K562 (cell line): Measurements from ENCODE around the gene BBC3. TPM values are rescaled to one million over a fixed set of nuclear protein-coding genes. Genes with fewer than 3 reads are reported as not detected.

Experiments used
- CBX3 ChIP-seq, 2 experiments: IDR thresholded peaks; 1 replicate in 1 of 2; 2 replicates in 1 of 2; pipeline ENCODE4 v1.6.1; 2012; ENCODE audit warnings: inconsistent platforms in 2 of 2, low read length in 2 of 2, borderline replicate concordance in 1 of 2, control low read depth in 1 of 2
- FIP1L1 ChIP-seq: fragments of 200-400 bp; formaldehyde crosslinking; IDR thresholded peaks from 2 replicates; pipeline ENCODE4 v1.6.1; 2018; ENCODE audit warnings: mild to moderate bottlenecking, low read depth, low read length; ENCODE audit not compliant: poor library complexity, severe bottlenecking
- MAZ ChIP-seq, 2 experiments: fragments of 450-650 bp in 1 of 2; sonication (generic) in 1 of 2; formaldehyde crosslinking; IDR thresholded peaks in 1 of 2; conservative IDR thresholded peaks in 1 of 2; 2 replicates each; pipeline versions ENCODE4 v1.4.0 to v1.5.0; 2020; ENCODE audit warnings: mild to moderate bottlenecking in 1 of 2, missing genetic modification reagents in 1 of 2
- NFATC3 ChIP-seq: fragments of 450-650 bp; IDR thresholded peaks from 2 replicates; pipeline ENCODE4 v1.6.1; 2017; ENCODE audit warnings: mild to moderate bottlenecking
- PHF8 ChIP-seq: fragments of 200-600 bp; sonication (generic); IDR thresholded peaks from 2 replicates; pipeline ENCODE4 v1.6.1; 2012; ENCODE audit warnings: mixed run types, mild to moderate bottlenecking, inconsistent platforms, low read length, moderate library complexity, borderline replicate concordance
- SP2 ChIP-seq: IDR thresholded peaks from 2 replicates; pipeline ENCODE4 v1.6.1; 2011; ENCODE audit warnings: mild to moderate bottlenecking, low read depth, low read length, moderate library complexity; ENCODE audit not compliant: poor library complexity, severe bottlenecking; ENCODE audit errors: extremely low read depth
- SREBF1 ChIP-seq: fragments of 150-350 bp; IDR thresholded peaks from 2 replicates; pipeline ENCODE4 v1.6.1; 2014; ENCODE audit warnings: antibody characterized with exemption, low read depth, low read length, borderline replicate concordance
- SUPT5H ChIP-seq: fragments of 450-650 bp; IDR thresholded peaks from 2 replicates; pipeline ENCODE4 v1.6.1; 2016
- TARDBP ChIP-seq: fragments of 450-650 bp; IDR thresholded peaks from 2 replicates; pipeline ENCODE4 v1.6.1; 2016
- TCF15 ChIP-seq: fragments of 250-450 bp; sonication (Bioruptor Pico); IDR thresholded peaks from 2 replicates; pipeline ENCODE4 v1.8.0; 2022; ENCODE audit warnings: moderate library complexity, mild to moderate bottlenecking, inconsistent platforms
- TEAD1 ChIP-seq, 2 experiments: fragments of 450-650 bp in 1 of 2; sonication (generic) in 1 of 2; formaldehyde crosslinking; IDR thresholded peaks; 2 replicates each; pipeline versions ENCODE4 v1.4.0 to v1.8.0; 2020 to 2022; ENCODE audit warnings: mild to moderate bottlenecking in 2 of 2, missing genetic modification reagents in 1 of 2
- TFAM ChIP-seq: fragments of 250-450 bp; sonication (Bioruptor Pico); conservative IDR thresholded peaks from 2 replicates; pipeline ENCODE4 v1.5.0; 2021; ENCODE audit warnings: mild to moderate bottlenecking, moderate library complexity
- THAP7 ChIP-seq: fragments of 250-450 bp; sonication (Bioruptor Pico); IDR thresholded peaks from 2 replicates; pipeline ENCODE4 v1.5.0; 2021
- ZBTB1 ChIP-seq: sonication (generic); formaldehyde crosslinking; IDR thresholded peaks from 2 replicates; pipeline ENCODE4 v1.8.1; 2023; ENCODE audit warnings: missing genetic modification reagents, low read depth, mild to moderate bottlenecking, borderline replicate concordance
- ZBTB33 ChIP-seq: sonication (generic); formaldehyde crosslinking; IDR thresholded peaks from 2 replicates; pipeline ENCODE4 v1.8.1; 2023; ENCODE audit warnings: mild to moderate bottlenecking, missing genetic modification reagents
- ZNF143 ChIP-seq: sonication (generic); formaldehyde crosslinking; IDR thresholded peaks from 2 replicates; pipeline ENCODE4 v1.9.0; 2022; ENCODE audit warnings: mild to moderate bottlenecking, missing genetic modification reagents
- ZNF277 ChIP-seq: fragments of 250-450 bp; sonication (Bioruptor Pico); IDR thresholded peaks from 2 replicates; pipeline ENCODE4 v1.8.0; 2022; ENCODE audit warnings: inconsistent platforms, mild to moderate bottlenecking, moderate library complexity, borderline replicate concordance
- ZNF445 ChIP-seq: fragments of 250-450 bp; sonication (Bioruptor Pico); IDR thresholded peaks from 2 replicates; pipeline ENCODE4 v1.4.0; 2020; ENCODE audit warnings: low read depth, mild to moderate bottlenecking, moderate library complexity
- ZNF740 ChIP-seq, 3 experiments: fragments of 200-800 bp in 1 of 3; sonication (Bioruptor generic) in 1 of 3; sonication (generic) in 1 of 3; formaldehyde crosslinking in 1 of 3; IDR thresholded peaks; 2 replicates each; pipeline versions ENCODE4 v1.6.1 to v1.8.0; 2016 to 2022; ENCODE audit warnings: mild to moderate bottlenecking in 2 of 3, missing compliant biosample characterization in 2 of 3, missing genetic modification characterization in 2 of 3, missing genetic modification reagents in 1 of 3
- ZSCAN29 ChIP-seq: fragments of 450-650 bp; IDR thresholded peaks from 2 replicates; pipeline ENCODE4 v1.6.1; 2017
- polyA plus RNA-seq, 8 experiments: library from polyadenylated mRNA; depleted of rRNA in 4 of 8; stranded (reverse) in 5 of 8; unstranded in 3 of 8; fragments of >200 nt; fragmentation: Nextera tagmentation in 2 of 8; fragmentation: Illumina TruSeq in 1 of 8; extraction: Ambion mirVana in 2 of 8; extraction: Trizol in 1 of 8; gene quantifications; 2 replicates each; pipeline versions ENCODE4 v1.2.1 to v1.2.3, GENCODE V29; 2011 to 2014; ENCODE audit warnings: inconsistent platforms in 1 of 8, missing spikeins in 1 of 8
- total RNA-seq, 7 experiments: library from RNA; depleted of rRNA in 6 of 7; stranded (reverse); fragments of >200 nt in 6 of 7; fragmentation: Illumina TruSeq in 2 of 7; extraction: Trizol in 2 of 7; gene quantifications; 2 replicates each; pipeline versions ENCODE4 v1.2.1 to v1.2.3, GENCODE V29; 2011 to 2021; ENCODE audit warnings: low replicate concordance in 1 of 7

Gene BBC3
- total and polyA plus RNA-seq, 9 of the 15 experiments (the other 6 are each of a cell fraction or from before 2014, with no cell fraction given), result 0.15 to 30.7 (median 4.8) TPM

- TF ChIP-seq TEAD1 (CRISPR knock-in tag; IDR thresholded peaks at IDR 0.05) (peak in 1 of 2 experiments; percentile 51; a peak in 2 of 4 replicates), THAP7 (0 out of 2 replicates have a peak, but pooled peaks have one; percentile 51), FIP1L1 (peak; percentile 100), SUPT5H (peak; percentile 97), ZNF740 (CRISPR knock-in tag; IDR thresholded peaks at IDR 0.05) (peak; percentile 75), ZNF740 (tag; IDR thresholded peaks at IDR 0.05) (peak in 1 of 2 experiments; percentile 77; a peak in 1 of 4 replicates), SP2 (no peak), CBX3 (IDR thresholded peaks at IDR 0.05; ENCODE audit: borderline replicate concordance in 1 of 2, low read length in 2 of 2) (no peak), ZSCAN29 (0 out of 2 replicates have a peak, but pooled peaks have one; percentile 29), ZBTB33 (no peak; the same call in 1 of the 2 replicates), SREBF1 (peak; percentile 90), ZNF143 (0 out of 2 replicates have a peak, but pooled peaks have one; percentile 36), TCF15 (CRISPR knock-in tag) (no peak), ZNF445 (no peak), PHF8 (peak; percentile 11; the same call in 1 of the 2 replicates), TFAM (CRISPR knock-in tag) (no peak), TARDBP (no peak), ZBTB1 (peak; percentile 91; the same call in 1 of the 2 replicates), NFATC3 (no peak), MAZ (CRISPR knock-in tag; conservative IDR thresholded peaks at IDR 0.05 in 1 of 2, IDR thresholded peaks at IDR 0.05 in 1 of 2) (peak; percentile 17 to 51), ZNF277 (CRISPR knock-in tag) (no peak)
Observed at GRCh38 chr19:47226426-47227351, 4.3 kb downstream of the BBC3 start (continued).
